ENCODE results near the gene RERG.

The RERG gene

DNA sequence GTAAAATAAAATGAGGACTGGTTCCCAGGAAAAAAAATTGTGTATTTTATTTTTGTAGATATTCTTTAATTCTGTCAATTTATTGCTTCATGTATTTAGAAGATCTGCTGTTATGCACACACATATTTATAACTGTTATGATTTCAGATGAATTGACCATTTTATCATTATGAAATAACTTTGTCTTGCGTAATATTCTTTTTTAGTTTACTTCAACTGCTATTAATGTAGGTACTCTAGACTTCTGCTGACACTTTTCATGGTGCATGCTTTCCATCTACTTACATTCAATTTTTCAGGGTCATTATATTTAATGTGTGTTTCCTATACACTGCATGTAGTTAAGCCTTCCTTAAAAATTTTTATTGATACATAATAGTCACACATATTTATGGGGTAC is 162.1 kb downstream of the RERG start:
- DNase-seq (ENCODE audit: low read depth) = no peak
- no peak overlapping the region for H3K4me3 ChIP-seq (ENCODE audit: low read depth, low read length)
- TF ChIP-seq, protein P1, sequence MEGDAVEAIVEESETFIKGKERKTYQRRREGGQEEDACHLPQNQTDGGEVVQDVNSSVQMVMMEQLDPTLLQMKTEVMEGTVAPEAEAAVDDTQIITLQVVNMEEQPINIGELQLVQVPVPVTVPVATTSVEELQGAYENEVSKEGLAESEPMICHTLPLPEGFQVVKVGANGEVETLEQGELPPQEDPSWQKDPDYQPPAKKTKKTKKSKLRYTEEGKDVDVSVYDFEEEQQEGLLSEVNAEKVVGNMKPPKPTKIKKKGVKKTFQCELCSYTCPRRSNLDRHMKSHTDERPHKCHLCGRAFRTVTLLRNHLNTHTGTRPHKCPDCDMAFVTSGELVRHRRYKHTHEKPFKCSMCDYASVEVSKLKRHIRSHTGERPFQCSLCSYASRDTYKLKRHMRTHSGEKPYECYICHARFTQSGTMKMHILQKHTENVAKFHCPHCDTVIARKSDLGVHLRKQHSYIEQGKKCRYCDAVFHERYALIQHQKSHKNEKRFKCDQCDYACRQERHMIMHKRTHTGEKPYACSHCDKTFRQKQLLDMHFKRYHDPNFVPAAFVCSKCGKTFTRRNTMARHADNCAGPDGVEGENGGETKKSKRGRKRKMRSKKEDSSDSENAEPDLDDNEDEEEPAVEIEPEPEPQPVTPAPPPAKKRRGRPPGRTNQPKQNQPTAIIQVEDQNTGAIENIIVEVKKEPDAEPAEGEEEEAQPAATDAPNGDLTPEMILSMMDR (IDR thresholded peaks at IDR 0.05; ENCODE audit: insufficient read depth, low read depth, low read length, missing control alignments) = no peak

Measured in GM12865 (cell line).